ENCODE measurements around the gene MAMSTR. TPM values are rescaled to one million over a fixed set of nuclear protein-coding genes. Genes with fewer than 3 reads are reported as not detected.
A peak's percentile ranks its signal among the peaks of the same experiment; 100 is the strongest.

The MAMSTR gene
- total and polyA plus RNA-seq, 4 donors: 0.58 to 3.7 (median 2.1) TPM

GRCh38 chr19:48749571-48750198 lies 30.2 kb upstream of the MAMSTR start:
- no peaks in the 10 kb centered on the region for H3K36me3 ChIP-seq (ENCODE audit: control insufficient read depth in 1 of 2, insufficient read depth in 2 of 2, low read length in 1 of 2)
- H3K27ac ChIP-seq (ENCODE audit: low read depth in 1 of 2, low read length in 2 of 2): no peak overlapping the region
- no peaks in the 10 kb centered on the region for H3K4me1 ChIP-seq (ENCODE audit: control insufficient read depth in 1 of 2, insufficient read depth in 2 of 2, low read length in 2 of 2)
- no peak overlapping the region for H3K4me3 ChIP-seq (ENCODE audit: low read length in 2 of 2)
- no peaks in the 10 kb centered on the region for H3K9me3 ChIP-seq (ENCODE audit: control insufficient read depth, low read length)
- DNase-seq (no peak), ATAC-seq (ENCODE audit: low FRiP score) (no peak)
- 74 to 85% methylated on average over 4 of the region's 4 CpGs for WGBS, 2 donors
- intact Hi-C loops (cut with DNase I): no loop called here
- no peaks in the 10 kb centered on the region for H3K27me3 ChIP-seq (ENCODE audit: control insufficient read depth in 1 of 2, insufficient read depth in 2 of 2, low read length in 1 of 2)

- ATAC-seq (ENCODE audit: low FRiP score): peak; percentile 87
- Histone ChIP-seq H3K4me1 (ENCODE audit: control insufficient read depth in 1 of 2, insufficient read depth in 2 of 2, low read length in 2 of 2) (no peaks in the 10 kb centered on the region), H3K4me3 (ENCODE audit: low read length in 2 of 2) (peak within 1 kb of the TSS in 1 of 2 donors; percentile 4), H3K27me3 (ENCODE audit: control insufficient read depth in 1 of 2, insufficient read depth in 2 of 2, low read length in 1 of 2) (no peaks in the 10 kb centered on the region), H3K36me3 (ENCODE audit: control insufficient read depth in 1 of 2, insufficient read depth in 2 of 2, low read length in 1 of 2) (no peaks in the 10 kb centered on the region), H3K9me3 (ENCODE audit: control insufficient read depth, low read length) (no peaks in the 10 kb centered on the region), H3K27ac (ENCODE audit: low read depth in 1 of 2, low read length in 2 of 2) (no peak within 1 kb of the TSS)
- peak; percentile 90 to 91 for DNase-seq
- 5 to 6% methylated on average over 31 of the region's 31 CpGs for WGBS, 2 donors
- intact Hi-C loops (cut with DNase I): no loop called here
Observed at GRCh38 chr19:48746738-48747575, 27.4 kb upstream of the MAMSTR start, which contains the start of gene IZUMO1. Gene IZUMO1, minus strand, starts transcription at chr19:48746909. Its CDS starts 1,050 bp downstream, at chr19:48745859.

DNA sequence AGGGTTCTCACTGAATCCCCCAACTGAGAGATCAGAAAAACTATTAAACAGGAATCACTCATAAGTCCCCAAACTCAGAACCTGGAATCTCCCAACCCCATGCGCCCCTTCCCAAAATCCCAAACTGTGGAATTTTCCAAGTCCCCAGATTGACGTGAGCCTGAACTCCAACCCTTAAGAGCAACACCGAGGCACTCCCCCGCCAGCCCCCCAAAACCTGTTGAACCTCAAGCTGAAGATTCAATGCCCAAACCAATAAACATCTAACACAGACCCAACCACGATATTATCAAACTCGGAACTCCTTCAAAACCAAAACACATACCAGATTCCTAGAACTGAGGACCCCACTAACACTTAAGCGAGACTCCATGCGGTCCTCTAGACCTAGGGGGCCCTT lies 26.6 kb upstream of the MAMSTR start:
- intact Hi-C loops (cut with DNase I): no loop called here
- ATAC-seq (ENCODE audit: low FRiP score): no peak
- DNase-seq: no peak
- no peaks in the 10 kb centered on the region for H3K27me3 ChIP-seq (ENCODE audit: control insufficient read depth in 1 of 2, insufficient read depth in 2 of 2, low read length in 1 of 2)
- H3K4me3 ChIP-seq (ENCODE audit: low read length in 2 of 2): no peak overlapping the region
- H3K27ac ChIP-seq (ENCODE audit: low read depth in 1 of 2, low read length in 2 of 2): no peak overlapping the region
- no peaks in the 10 kb centered on the region for H3K36me3 ChIP-seq (ENCODE audit: control insufficient read depth in 1 of 2, insufficient read depth in 2 of 2, low read length in 1 of 2)
- no peaks in the 10 kb centered on the region for H3K4me1 ChIP-seq (ENCODE audit: control insufficient read depth in 1 of 2, insufficient read depth in 2 of 2, low read length in 2 of 2)
- no peaks in the 10 kb centered on the region for H3K9me3 ChIP-seq (ENCODE audit: control insufficient read depth, low read length)
- WGBS, 2 donors: 65 to 70% methylated on average over 8 of the region's 8 CpGs

DNA sequence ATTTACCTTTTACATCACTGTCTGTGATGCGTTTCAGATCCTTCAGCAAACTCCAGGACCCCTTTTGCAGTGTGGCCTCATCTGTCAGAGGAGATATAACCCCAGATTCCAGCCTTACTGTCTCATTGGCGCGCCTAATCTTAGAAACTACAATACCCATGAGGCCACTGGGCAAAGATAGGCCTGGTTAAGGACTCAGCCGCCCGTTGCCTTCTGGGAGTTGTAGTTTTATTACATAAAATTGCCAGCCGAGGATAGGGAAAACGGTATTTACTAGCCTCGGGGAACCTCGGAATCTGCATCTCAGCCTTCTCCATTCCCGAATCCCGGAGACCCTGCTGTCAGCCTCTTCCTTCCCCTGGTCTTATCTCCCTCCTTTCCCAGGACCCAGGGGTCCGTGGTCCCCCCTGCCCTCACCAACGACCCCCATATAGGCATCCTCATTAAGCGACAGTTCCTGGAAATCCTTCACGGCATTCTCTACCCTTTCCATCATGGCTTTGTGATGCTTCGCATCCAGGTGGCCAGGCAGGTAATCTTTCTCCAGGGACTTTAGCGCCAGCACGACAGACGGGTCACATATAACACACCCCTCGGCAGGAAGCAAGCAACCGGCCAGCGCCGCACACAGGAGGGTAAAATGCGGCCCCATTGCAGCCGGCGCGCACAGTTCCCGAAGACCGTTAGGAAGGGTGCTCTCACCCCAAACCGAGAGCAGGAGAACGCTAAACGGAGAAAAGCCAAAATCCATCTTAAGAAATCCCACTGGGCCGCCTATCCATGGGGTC lies 25.9 kb upstream of the MAMSTR start:
- Histone ChIP-seq H3K27ac (ENCODE audit: low read depth in 1 of 2, low read length in 2 of 2) (no peak overlapping the region), H3K36me3 (ENCODE audit: control insufficient read depth in 1 of 2, insufficient read depth in 2 of 2, low read length in 1 of 2) (no peaks in the 10 kb centered on the region), H3K27me3 (ENCODE audit: control insufficient read depth in 1 of 2, insufficient read depth in 2 of 2, low read length in 1 of 2) (no peaks in the 10 kb centered on the region), H3K9me3 (ENCODE audit: control insufficient read depth, low read length) (no peaks in the 10 kb centered on the region), H3K4me3 (ENCODE audit: low read length in 2 of 2) (no peak overlapping the region), H3K4me1 (ENCODE audit: control insufficient read depth in 1 of 2, insufficient read depth in 2 of 2, low read length in 2 of 2) (no peaks in the 10 kb centered on the region)
- WGBS, 2 donors: 22% methylated on average over 33 of the region's 33 CpGs
- DNase-seq (no peak), ATAC-seq (ENCODE audit: low FRiP score) (peak; percentile 67)
- intact Hi-C loops (cut with DNase I): no loop called here

- Histone ChIP-seq H3K4me1 (ENCODE audit: control insufficient read depth in 1 of 2, insufficient read depth in 2 of 2, low read length in 2 of 2) (no peaks in the 10 kb centered on the region), H3K36me3 (ENCODE audit: control insufficient read depth in 1 of 2, insufficient read depth in 2 of 2, low read length in 1 of 2) (no peaks in the 10 kb centered on the region), H3K27ac (ENCODE audit: low read depth in 1 of 2, low read length in 2 of 2) (no peak overlapping the region), H3K27me3 (ENCODE audit: control insufficient read depth in 1 of 2, insufficient read depth in 2 of 2, low read length in 1 of 2) (no peaks in the 10 kb centered on the region), H3K9me3 (ENCODE audit: control insufficient read depth, low read length) (no peaks in the 10 kb centered on the region), H3K4me3 (ENCODE audit: low read length in 2 of 2) (no peak overlapping the region)
- DNase-seq: no peak
- intact Hi-C loops (cut with DNase I): no loop called here
- no peak for ATAC-seq (ENCODE audit: low FRiP score)
- WGBS, 2 donors: 93 to 96% methylated on average over 11 of the region's 11 CpGs
Observed at GRCh38 chr19:48742096-48742495, 22.6 kb upstream of the MAMSTR start.

DNA sequence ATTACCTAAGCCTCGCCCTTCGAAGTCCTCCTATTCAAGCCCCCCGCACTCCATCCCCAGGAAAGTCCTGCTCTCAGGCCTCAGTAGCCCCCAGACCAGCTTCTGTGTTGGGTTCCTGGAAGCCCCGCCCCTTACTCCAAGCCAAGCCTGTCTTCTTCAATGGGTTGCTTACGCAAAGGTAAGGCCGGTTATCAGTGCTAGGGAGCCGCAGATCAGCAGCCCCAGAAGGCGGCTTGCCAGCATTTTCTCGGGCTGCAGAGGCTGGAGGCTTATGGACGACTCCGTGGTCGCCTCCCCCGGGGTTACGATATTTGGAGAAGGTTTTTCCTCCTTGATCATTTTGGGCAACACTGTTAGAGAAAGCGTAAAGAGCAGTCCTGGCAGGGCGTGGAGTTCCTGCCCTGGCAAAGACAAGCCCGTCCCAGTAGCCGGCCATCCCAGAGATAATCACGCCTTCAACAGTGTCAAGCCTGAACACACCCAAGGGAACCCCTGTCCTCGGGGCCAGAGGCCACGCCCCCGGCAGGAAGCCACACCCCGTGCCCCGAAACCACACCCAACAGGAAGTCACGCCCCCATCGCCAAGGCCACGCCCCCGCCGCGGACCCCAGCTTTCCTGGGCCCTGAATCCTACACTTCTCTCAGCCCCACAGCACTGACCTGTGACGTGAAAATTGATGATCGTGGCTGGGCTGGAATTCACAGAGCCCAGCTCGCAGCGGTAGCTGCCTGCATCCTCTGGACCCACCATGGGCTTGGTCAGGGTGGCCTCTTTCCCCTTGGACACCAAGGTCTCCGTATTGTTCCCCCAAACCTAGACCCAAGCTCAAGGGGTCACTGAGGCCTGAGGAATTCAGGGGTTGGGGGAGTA lies 21.8 kb upstream of the MAMSTR start:
- Histone ChIP-seq H3K4me1 (ENCODE audit: control insufficient read depth in 1 of 2, insufficient read depth in 2 of 2, low read length in 2 of 2) (no peaks in the 10 kb centered on the region), H3K9me3 (ENCODE audit: control insufficient read depth, low read length) (no peaks in the 10 kb centered on the region), H3K4me3 (ENCODE audit: low read length in 2 of 2) (no peak overlapping the region), H3K36me3 (ENCODE audit: control insufficient read depth in 1 of 2, insufficient read depth in 2 of 2, low read length in 1 of 2) (no peaks in the 10 kb centered on the region), H3K27ac (ENCODE audit: low read depth in 1 of 2, low read length in 2 of 2) (no peak overlapping the region), H3K27me3 (ENCODE audit: control insufficient read depth in 1 of 2, insufficient read depth in 2 of 2, low read length in 1 of 2) (no peaks in the 10 kb centered on the region)
- no peak for ATAC-seq (ENCODE audit: low FRiP score)
- intact Hi-C loops (cut with DNase I): no loop called here
- WGBS, 2 donors: 60 to 61% methylated on average over 34 to 35 of the region's 35 CpGs
- no peak for DNase-seq

- Histone ChIP-seq H3K36me3 (ENCODE audit: control insufficient read depth in 1 of 2, insufficient read depth in 2 of 2, low read length in 1 of 2) (no peaks in the 10 kb centered on the region), H3K27me3 (ENCODE audit: control insufficient read depth in 1 of 2, insufficient read depth in 2 of 2, low read length in 1 of 2) (no peaks in the 10 kb centered on the region), H3K4me1 (ENCODE audit: control insufficient read depth in 1 of 2, insufficient read depth in 2 of 2, low read length in 2 of 2) (no peaks in the 10 kb centered on the region), H3K9me3 (ENCODE audit: control insufficient read depth, low read length) (no peaks in the 10 kb centered on the region), H3K4me3 (ENCODE audit: low read length in 2 of 2) (no peak within 1 kb of the TSS), H3K27ac (ENCODE audit: low read depth in 1 of 2, low read length in 2 of 2) (no peak within 1 kb of the TSS)
- peak; percentile 21 for ATAC-seq (ENCODE audit: low FRiP score)
- intact Hi-C loops (cut with DNase I): no loop called here
- 84 to 88% methylated on average over 26 to 27 of the region's 27 CpGs for WGBS, 2 donors
- no peak for DNase-seq
Observed at GRCh38 chr19:48740164-48740972, 20.8 kb upstream of the MAMSTR start, which contains the start of gene RASIP1. Gene RASIP1, minus strand, starts transcription at chr19:48740610. Its CDS starts 328 bp downstream, at chr19:48740282.
